GM19438 (cell line): ENCODE data around the gene ABCF1.
A peak's percentile ranks its signal among the peaks of the same experiment; 100 is the strongest.

Experiments used
- ATAC-seq: cut with Tn5 transposase; IDR thresholded peaks from one replicate; pipeline ENCODE4 v1.9.1; 2021; ENCODE audit warnings: low read depth; ENCODE audit not compliant: unreplicated experiment

The ABCF1 gene

GRCh38 chr6:30556906-30557682 is 14.1 kb upstream of the ABCF1 start, which contains the start of gene PRR3:
PRR3 (plus strand) TSS chr6:30557295; CDS start chr6:30557345, 50 bp downstream.
- ATAC-seq = peak; percentile 65

DNA sequence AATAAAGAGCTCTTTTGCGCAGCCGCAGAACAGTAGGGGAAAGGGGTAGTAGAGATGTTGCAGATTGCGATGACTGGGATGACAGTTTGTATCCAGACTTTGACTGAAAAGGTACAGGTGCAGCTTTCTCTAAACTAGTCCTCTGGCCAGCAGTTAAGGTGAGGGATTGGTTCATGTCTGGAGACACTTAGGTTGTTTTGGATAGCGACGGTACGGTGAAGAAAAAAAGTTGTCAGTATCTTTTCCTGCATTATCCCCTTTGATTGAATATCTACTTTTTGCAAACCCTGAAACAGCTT is 13.6 kb upstream of the ABCF1 start:
- no peak for ATAC-seq

GRCh38 chr6:30560930-30561329 is 10.3 kb upstream of the ABCF1 start:
- no peak for ATAC-seq

GRCh38 chr6:30562470-30563425 is 8.5 kb upstream of the ABCF1 start:
- no peak for ATAC-seq

GRCh38 chr6:30564114-30564513 is 7.1 kb upstream of the ABCF1 start:
- no peak for ATAC-seq

GRCh38 chr6:30565772-30566171 is 5.5 kb upstream of the ABCF1 start:
- ATAC-seq = no peak

- no peak for ATAC-seq
Measured at GRCh38 chr6:30568245-30568644, 3.0 kb upstream of the ABCF1 start.

DNA sequence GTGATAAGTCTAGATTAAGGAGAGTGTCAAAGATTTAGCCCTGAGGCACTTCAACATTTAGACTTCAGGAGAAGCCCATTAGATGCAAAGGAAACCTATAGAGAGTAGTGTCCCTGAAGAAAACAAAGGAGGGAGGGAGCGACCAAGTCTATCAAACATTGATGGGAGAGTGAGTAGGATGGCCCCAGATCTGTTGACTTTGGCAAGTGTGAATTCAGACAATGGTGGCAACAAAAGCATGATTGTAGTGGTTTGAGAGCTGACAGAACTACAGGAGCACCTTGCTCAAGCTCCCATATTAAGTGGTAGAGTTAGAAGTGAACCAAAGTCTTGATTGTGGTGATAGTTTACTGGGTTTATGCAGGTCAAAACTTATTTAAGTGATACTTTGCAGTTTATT is 979 bp upstream of the ABCF1 start:
- no peak for ATAC-seq

DNA sequence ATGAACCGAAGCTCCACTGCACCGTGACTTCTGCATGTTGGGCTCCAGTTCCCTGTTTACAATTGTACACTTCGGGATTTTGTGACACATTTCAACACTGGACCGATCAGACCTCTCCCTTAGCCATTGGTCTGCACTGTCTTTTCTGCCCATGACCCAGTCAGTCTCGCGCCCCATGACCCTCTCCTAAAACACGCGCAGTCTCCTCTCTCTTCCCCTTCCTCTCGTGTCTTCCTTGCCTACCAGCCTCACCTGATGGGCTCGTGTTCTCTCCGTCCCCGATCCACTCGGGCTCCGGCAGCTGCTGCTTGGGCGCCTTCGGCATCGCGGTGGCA is 535 bp upstream of the ABCF1 start:
- ATAC-seq = no peak

- no peak for ATAC-seq
Measured at GRCh38 chr6:30571762-30572082, 480 bp downstream of the ABCF1 start.

GRCh38 chr6:30572148-30572547 is 906 bp downstream of the ABCF1 start:
- ATAC-seq = no peak

DNA sequence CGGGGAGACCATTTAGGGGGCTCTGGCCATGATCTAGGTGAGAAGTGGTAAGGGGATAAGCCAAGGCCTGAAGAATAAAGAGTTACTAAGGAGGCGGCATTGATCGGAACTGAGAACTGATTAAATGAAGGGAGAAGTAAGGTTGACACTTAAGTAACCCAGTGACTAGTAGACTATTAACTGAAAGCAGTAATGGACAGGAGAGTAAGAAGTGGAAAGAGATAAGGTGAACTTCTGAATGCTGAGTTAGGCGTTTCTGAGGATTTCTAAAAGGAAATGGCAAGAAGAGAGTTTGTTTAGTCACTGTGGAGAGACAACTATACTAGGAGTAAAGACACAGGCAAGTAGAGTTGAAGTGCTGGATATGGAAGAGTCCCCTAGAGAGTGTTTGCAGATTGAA is 1.9 kb downstream of the ABCF1 start:
- no peak for ATAC-seq

GRCh38 chr6:30578051-30578450 is 6.8 kb downstream of the ABCF1 start:
- no peak for ATAC-seq

GRCh38 chr6:30583921-30584320 is 12.7 kb downstream of the ABCF1 start:
- no peak for ATAC-seq

GRCh38 chr6:30589754-30590358 is 18.6 kb downstream of the ABCF1 start:
- ATAC-seq = no peak

DNA sequence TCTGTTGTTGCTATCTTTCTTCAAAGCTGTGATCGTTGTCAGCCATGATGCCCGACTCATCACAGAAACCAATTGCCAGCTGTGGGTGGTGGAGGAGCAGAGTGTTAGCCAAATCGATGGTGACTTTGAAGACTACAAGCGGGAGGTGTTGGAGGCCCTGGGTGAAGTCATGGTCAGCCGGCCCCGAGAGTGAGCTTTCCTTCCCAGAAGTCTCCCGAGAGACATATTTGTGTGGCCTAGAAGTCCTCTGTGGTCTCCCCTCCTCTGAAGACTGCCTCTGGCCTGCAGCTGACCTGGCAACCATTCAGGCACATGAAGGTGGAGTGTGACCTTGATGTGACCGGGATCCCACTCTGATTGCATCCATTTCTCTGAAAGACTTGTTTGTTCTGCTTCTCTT is 19.3 kb downstream of the ABCF1 start:
- no peak for ATAC-seq

GRCh38 chr6:30591008-30591407 is 19.8 kb downstream of the ABCF1 start:
- ATAC-seq = no peak

GRCh38 chr6:30592287-30592686 is 21.0 kb downstream of the ABCF1 start:
- no peak for ATAC-seq

- ATAC-seq = peak; percentile 63
Measured at GRCh38 chr6:30597315-30598144, 26.3 kb downstream of the ABCF1 start.

DNA sequence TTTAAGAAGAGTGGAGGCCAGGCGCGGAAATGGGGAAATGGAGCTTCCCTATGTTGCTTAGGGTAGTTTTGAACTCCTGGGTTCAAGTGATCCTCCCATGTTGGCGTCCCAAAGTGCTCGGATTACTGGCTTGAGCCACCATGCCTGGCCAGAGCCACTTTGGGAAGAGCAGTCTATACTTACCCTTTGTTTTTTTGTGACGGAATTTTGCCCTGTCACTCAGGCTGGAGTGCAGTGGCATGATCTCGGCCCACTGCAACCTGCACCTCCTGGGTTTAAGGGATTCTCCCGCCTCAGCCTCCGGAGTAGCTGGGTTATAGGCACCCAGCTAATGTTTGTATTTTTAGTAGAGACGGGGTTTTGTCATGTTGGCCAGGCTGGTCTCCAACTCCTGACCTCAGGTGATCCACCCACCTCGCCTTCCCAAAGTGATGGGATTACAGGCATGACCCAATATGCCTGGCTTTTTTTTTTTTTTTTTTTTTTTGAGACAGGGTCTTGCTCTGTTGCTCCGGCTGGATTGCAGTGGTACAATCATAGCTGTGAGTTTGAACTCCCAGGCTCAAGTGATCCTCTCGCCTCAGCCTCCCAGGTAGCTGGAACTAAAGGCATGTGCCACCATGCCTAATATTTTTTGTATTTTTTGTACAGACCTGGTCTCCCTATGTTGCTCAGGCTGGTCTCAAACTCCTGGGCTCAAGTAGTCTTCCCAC is 27.8 kb downstream of the ABCF1 start:
- ATAC-seq = no peak
